Fibroblast of lung (primary cell): ENCODE results near the gene MACROD2. TPM values are rescaled to one million over a fixed set of nuclear protein-coding genes. Genes with fewer than 3 reads are reported as not detected.

ENCODE experiments used
- DNase-seq, 2 donors: peaks; one replicate each; pipeline versions ENCODE4 v3.0.0 to v3.0.0-alpha.2; 2010; ENCODE audit warnings: low read depth in 2 of 2
- H2AFZ ChIP-seq: 2 replicates; pipeline ENCODE4 v1.5.1; 2012; ENCODE audit warnings: low read length, control low read depth, inconsistent platforms
- H3K27ac ChIP-seq: 2 replicates; pipeline ENCODE4 v1.5.1; 2011; ENCODE audit warnings: low read length, control low read depth; ENCODE audit not compliant: insufficient read depth
- H3K27me3 ChIP-seq: 2 replicates; pipeline ENCODE4 v1.5.1; 2011; ENCODE audit warnings: mild to moderate bottlenecking, low read length; ENCODE audit not compliant: control insufficient read depth, insufficient read depth
- H3K36me3 ChIP-seq: 2 replicates; pipeline ENCODE4 v1.5.1; 2011; ENCODE audit warnings: low read length; ENCODE audit not compliant: control insufficient read depth, insufficient read depth
- H3K4me1 ChIP-seq: 2 replicates; pipeline ENCODE4 v1.5.1; 2011; ENCODE audit warnings: low read length; ENCODE audit not compliant: control insufficient read depth, insufficient read depth; ENCODE audit errors: extremely low read depth
- H3K4me2 ChIP-seq: 2 replicates; pipeline ENCODE4 v1.5.1; 2011; ENCODE audit warnings: low read length, control low read depth; ENCODE audit not compliant: insufficient read depth; ENCODE audit errors: extremely low read depth
- H3K4me3 ChIP-seq, 4 experiments: fragments of 200-600 bp in 1 of 4; sonication (generic) in 1 of 4; replicated peaks in 1 of 4; 2 replicates each; pipeline ENCODE4 v1.5.1; 2011 to 2016; ENCODE audit warnings: low read length in 4 of 4, low read depth in 3 of 4, mild to moderate bottlenecking in 3 of 4, control low read depth in 2 of 4, inconsistent platforms in 1 of 4, mixed read lengths in 1 of 4; ENCODE audit not compliant: insufficient read depth in 1 of 4; ENCODE audit errors: control extremely low read depth in 1 of 4
- H3K79me2 ChIP-seq: 2 replicates; pipeline ENCODE4 v1.5.1; 2012; ENCODE audit warnings: mild to moderate bottlenecking, low read length, inconsistent platforms; ENCODE audit not compliant: control insufficient read depth, insufficient read depth
- H3K9ac ChIP-seq: 2 replicates; pipeline ENCODE4 v1.5.1; 2011; ENCODE audit warnings: mild to moderate bottlenecking, low read length, control low read depth; ENCODE audit not compliant: insufficient read depth
- H3K9me3 ChIP-seq: 2 replicates; pipeline ENCODE4 v1.5.1; 2012; ENCODE audit warnings: low read depth, low read length; ENCODE audit not compliant: control insufficient read depth, insufficient read depth
- H4K20me1 ChIP-seq: 2 replicates; pipeline ENCODE4 v1.5.1; 2011; ENCODE audit warnings: low read length; ENCODE audit not compliant: control insufficient read depth, insufficient read depth; ENCODE audit errors: extremely low read depth
- EZH2 ChIP-seq: IDR thresholded peaks from 2 replicates; pipeline ENCODE4 v1.5.1; 2012; ENCODE audit warnings: low read length, control low read depth, mild to moderate bottlenecking; ENCODE audit errors: missing control alignments
- polyA plus RNA-seq, 2 donors: library from polyadenylated mRNA; depleted of rRNA in 1 of 2; stranded (reverse) in 1 of 2; unstranded in 1 of 2; fragments of >200 nt; gene quantifications; 2 replicates each; pipeline ENCODE4 v1.2.1, GENCODE V29; 2011 to 2012; ENCODE audit warnings: missing spikeins in 1 of 2
- total RNA-seq: library from RNA; depleted of rRNA; stranded (reverse); fragments of >200 nt; gene quantifications from 2 replicates; pipeline ENCODE4 v1.2.1, GENCODE V29; 2014
- TF ChIP-seq, protein P1 (sequence below), 2 donors: IDR thresholded peaks in 1 of 2; conservative IDR thresholded peaks in 1 of 2; 1 replicate in 1 of 2; 2 replicates in 1 of 2; pipeline ENCODE4 v1.5.1; 2011 to 2012; ENCODE audit warnings: low read length in 2 of 2, control low read depth in 1 of 2, inconsistent platforms in 1 of 2, low read depth in 1 of 2, mild to moderate bottlenecking in 1 of 2

Gene MACROD2
- total and polyA plus RNA-seq, 2 donors (not counting 1 experiment from before 2014, with no cell fraction given), result 0.54 to 1.7 TPM

DNA sequence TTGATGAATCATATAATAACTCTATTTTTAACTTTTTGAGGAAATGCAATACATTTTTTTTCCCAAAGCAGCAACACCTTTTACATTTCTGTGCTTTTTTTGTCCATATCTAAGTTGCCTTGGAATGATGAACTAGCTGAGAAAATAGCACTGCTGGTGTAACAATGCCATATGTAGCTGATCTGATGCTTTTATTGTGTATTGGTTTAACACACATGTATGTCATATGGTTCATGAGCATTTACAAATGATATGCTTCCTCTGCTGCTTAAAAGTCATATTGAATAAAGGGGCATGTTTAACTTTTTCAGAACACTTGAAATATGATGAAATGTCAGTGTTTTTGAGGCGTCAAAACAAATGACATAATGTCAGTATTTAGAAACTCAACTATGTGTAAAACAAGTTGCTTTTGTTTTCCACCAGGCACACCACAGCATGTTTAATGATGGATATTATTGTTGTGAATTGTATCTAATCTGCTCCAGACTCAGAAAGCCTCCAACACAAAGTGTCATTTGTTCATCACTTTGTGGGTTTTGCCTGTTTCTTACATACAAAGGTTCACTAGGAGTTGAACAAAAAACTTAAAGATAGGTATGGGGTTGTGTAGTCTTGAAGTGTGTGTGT, 1117.9 kb downstream of the MACROD2 start:
- TF ChIP-seq, protein P1, sequence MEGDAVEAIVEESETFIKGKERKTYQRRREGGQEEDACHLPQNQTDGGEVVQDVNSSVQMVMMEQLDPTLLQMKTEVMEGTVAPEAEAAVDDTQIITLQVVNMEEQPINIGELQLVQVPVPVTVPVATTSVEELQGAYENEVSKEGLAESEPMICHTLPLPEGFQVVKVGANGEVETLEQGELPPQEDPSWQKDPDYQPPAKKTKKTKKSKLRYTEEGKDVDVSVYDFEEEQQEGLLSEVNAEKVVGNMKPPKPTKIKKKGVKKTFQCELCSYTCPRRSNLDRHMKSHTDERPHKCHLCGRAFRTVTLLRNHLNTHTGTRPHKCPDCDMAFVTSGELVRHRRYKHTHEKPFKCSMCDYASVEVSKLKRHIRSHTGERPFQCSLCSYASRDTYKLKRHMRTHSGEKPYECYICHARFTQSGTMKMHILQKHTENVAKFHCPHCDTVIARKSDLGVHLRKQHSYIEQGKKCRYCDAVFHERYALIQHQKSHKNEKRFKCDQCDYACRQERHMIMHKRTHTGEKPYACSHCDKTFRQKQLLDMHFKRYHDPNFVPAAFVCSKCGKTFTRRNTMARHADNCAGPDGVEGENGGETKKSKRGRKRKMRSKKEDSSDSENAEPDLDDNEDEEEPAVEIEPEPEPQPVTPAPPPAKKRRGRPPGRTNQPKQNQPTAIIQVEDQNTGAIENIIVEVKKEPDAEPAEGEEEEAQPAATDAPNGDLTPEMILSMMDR (conservative IDR thresholded peaks at IDR 0.05 in 1 of 2, IDR thresholded peaks at IDR 0.05 in 1 of 2; ENCODE audit: low read depth in 1 of 2, low read length in 2 of 2), result no peak
- TF ChIP-seq EZH2, result no peak
- DNase-seq, result no peak
- no peak overlapping the region for H3K4me2 ChIP-seq

DNA sequence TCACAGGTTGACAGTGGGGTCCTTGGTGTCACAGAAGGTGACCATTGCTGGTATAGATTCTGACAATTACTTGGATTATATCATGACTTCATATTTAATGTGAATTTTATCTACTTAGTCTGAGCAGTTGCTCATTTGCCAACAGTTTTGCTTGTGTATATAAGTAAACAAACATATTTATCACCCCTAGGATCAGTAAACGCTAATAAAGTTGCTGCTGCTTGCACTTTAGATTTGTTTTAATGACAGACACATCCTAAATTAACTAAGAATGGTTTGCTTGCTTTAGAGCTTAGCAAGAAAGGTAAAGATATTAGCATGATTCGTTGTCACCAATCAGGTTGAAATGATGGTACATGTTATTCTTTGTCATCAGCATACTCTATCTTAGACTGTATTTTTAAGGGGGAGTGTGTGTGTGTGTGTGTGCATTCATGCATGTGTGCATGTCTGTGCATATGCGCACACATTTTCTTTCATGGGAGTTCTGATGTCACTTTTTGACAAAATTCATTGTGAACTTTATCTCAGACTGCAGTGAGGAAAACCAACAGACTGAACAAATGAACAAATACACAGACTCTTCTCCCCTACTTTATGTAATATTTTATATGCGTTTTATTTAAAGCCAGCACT, 1124.7 kb downstream of the MACROD2 start:
- DNase-seq, result no peak
- Histone ChIP-seq H3K27me3 (no peaks in the 10 kb centered on the region), H3K4me2 (no peak overlapping the region)

More for the DNA sequence above, 1117.9 kb downstream of the MACROD2 start:
- Histone ChIP-seq H3K9me3 (no peaks in the 10 kb centered on the region), H3K4me1 (no peaks in the 10 kb centered on the region), H2AFZ (no peak overlapping the region), H3K9ac (no peak overlapping the region), H3K79me2 (no peaks in the 10 kb centered on the region), H3K36me3 (no peaks in the 10 kb centered on the region), H3K4me3 (no peak overlapping the region), H3K27ac (no peak overlapping the region), H4K20me1 (no peaks in the 10 kb centered on the region), H3K27me3 (no peaks in the 10 kb centered on the region)

DNA sequence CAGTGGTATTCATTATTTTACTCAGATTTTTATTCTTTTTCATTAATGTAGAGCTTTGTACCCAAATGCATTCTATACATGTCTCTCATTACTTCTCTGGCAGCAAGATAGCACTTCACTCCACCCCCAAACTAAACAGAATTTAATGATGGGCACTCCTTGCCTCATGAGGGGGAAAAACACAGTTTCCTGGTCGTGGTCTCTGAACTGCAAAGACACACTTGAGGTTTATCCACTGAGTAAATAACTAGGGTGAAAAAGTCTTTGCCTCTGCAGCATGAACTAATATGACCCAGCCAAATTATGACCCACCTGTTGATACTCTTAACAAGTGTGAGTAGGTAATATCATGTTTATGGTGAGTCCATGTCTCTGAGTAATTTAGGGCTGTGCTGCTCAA, 1127.3 kb downstream of the MACROD2 start:
- H3K4me3 ChIP-seq, result no peak overlapping the region
- H3K9me3 ChIP-seq, result no peaks in the 10 kb centered on the region
- H2AFZ ChIP-seq, result no peak overlapping the region
- H3K4me2 ChIP-seq, result no peak overlapping the region
- H3K4me1 ChIP-seq, result no peaks in the 10 kb centered on the region
- no peak for DNase-seq
- no peaks in the 10 kb centered on the region for H3K79me2 ChIP-seq
- no peak overlapping the region for H3K9ac ChIP-seq
- H3K36me3 ChIP-seq, result no peaks in the 10 kb centered on the region
- no peaks in the 10 kb centered on the region for H4K20me1 ChIP-seq
- H3K27me3 ChIP-seq, result no peaks in the 10 kb centered on the region
- TF ChIP-seq, protein P1 (conservative IDR thresholded peaks at IDR 0.05 in 1 of 2, IDR thresholded peaks at IDR 0.05 in 1 of 2; ENCODE audit: low read depth in 1 of 2, low read length in 2 of 2), result no peak
- no peak overlapping the region for H3K27ac ChIP-seq

More for the DNA sequence above, 1124.7 kb downstream of the MACROD2 start:
- H3K4me1 ChIP-seq, result no peaks in the 10 kb centered on the region
- H3K9me3 ChIP-seq, result no peaks in the 10 kb centered on the region
- H3K79me2 ChIP-seq, result no peaks in the 10 kb centered on the region
- H3K36me3 ChIP-seq, result no peaks in the 10 kb centered on the region
- H2AFZ ChIP-seq, result no peak overlapping the region
- H3K4me3 ChIP-seq, result no peak overlapping the region
- no peaks in the 10 kb centered on the region for H4K20me1 ChIP-seq
- H3K9ac ChIP-seq, result no peak overlapping the region
- no peak overlapping the region for H3K27ac ChIP-seq
- no peak for TF ChIP-seq EZH2
- TF ChIP-seq, protein P1 (conservative IDR thresholded peaks at IDR 0.05 in 1 of 2, IDR thresholded peaks at IDR 0.05 in 1 of 2; ENCODE audit: low read depth in 1 of 2, low read length in 2 of 2), result no peak
